Iris pigment epithelial cell (primary cell): ENCODE data around the gene LVRN.
"Not testable (repeated sequence)": the region's sequence is repeated elsewhere in the genome, so short reads cannot be mapped to it uniquely, and the experiment has no call there.

Experiments
- DNase-seq: peaks from one replicate; pipeline ENCODE4 v3.0.0-alpha.2; 2011; ENCODE audit warnings: low read depth

LVRN gene

GRCh38 chr5:115962239-115962564 is at the start of gene LVRN:
TSS of gene LVRN (plus strand) at chr5:115962475. CDS start at chr5:115962618, 143 bp downstream.
- DNase-seq: no peak

GRCh38 chr5:115913623-115914400 is 48.5 kb upstream of the LVRN start:
- not testable (repeated sequence) for DNase-seq

GRCh38 chr5:115920171-115920725 is 42.0 kb upstream of the LVRN start:
- no peak for DNase-seq

DNA sequence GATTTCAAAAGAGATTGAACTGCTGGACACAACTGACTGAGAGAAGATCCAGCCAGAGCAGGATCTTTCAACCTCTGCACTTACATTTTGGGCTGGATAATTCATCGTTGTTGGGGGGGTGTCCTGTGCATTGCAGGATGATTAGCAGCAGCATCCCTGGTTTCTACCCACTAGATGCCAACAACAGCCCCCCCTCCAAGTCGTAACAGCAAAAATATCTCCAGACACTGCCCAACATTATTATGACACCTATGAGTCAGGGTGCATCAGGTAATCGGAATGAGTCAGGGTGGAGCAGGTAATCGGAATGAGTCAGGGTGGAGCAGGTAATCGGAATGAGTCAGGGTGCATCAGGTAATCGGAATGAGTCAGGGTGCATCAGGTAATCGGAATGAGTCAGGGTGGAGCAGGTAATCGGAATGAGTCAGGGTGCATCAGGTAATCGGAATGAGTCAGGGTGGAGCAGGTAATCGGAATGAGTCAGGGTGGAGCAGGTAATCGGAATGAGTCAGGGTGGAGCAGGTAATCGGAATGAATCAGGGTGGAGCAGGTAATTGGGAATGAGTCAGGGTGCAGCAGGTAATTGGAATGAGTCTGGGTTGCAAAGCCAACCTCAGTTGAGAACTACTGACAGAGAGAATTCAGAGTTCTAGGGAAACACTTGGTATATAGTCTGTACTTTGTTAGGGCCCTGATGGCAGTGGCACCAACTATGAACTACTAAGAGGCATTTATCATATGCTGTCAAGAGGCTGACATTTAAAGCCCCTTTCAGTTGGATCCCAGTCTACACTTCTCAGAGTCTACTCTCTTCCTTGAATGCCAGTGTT is 33.5 kb upstream of the LVRN start:
- not testable (repeated sequence) for DNase-seq

- DNase-seq: not testable (repeated sequence)
Observed at GRCh38 chr5:115930171-115930570, 32.1 kb upstream of the LVRN start.

DNA sequence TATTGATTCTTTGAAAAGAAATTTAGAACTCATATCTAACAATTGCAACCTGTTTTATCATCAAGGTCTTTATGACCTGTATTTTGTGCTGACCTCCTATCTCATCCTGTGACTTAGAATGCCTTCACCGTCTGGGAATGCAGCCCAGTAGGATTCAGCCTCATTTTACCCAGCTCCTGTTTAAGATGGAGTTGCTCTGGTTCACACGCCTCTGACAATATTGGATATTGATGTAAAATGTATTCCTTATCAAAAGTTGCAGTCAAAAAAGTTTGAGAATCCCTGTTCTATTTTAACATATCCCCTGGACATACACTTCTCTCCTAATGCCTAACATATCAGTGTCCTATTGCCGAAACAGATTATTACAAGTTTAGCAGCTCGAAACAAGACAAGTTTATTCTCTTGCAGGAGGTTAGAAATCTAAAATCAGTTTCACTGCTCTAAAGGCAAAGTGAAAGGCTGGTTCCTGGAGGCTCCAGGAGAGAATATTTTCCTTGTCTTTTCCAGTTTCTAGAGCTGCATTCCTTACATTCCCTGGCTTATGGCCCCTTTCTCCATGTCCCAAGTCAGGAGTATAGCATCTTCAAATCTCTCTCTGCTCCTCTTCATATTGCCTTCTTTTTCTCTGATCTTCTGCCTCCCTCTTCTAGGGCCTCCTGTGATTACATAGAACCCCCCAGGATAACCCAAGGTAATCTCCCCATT is 31.5 kb upstream of the LVRN start:
- no peak for DNase-seq

GRCh38 chr5:115932991-115933390 is 29.3 kb upstream of the LVRN start:
- DNase-seq: peak; percentile 65

GRCh38 chr5:115934388-115934974 is 27.8 kb upstream of the LVRN start:
- DNase-seq: no peak

GRCh38 chr5:115936031-115936430 is 26.2 kb upstream of the LVRN start:
- DNase-seq: no peak

DNA sequence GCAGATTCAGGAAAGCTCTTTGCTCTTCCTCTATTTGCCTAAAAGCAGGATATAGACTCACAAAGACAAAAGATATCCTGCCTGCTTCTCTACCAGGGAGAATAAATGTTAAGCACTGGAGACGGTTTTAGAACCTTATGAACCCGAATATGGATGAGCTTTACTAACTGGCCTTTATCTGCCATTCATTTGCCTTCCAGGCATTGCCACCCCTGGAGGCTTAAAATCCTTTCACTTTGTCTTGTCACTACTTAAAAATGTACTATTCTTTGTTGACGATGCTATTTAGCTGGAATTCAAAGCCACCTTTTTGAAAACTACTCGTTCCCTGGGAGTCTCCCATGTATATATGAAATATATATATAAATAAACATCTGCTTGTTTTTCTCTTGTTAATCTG is 23.2 kb upstream of the LVRN start:
- DNase-seq: no peak

GRCh38 chr5:115940080-115940810 is 22.0 kb upstream of the LVRN start:
- DNase-seq: no peak

DNA sequence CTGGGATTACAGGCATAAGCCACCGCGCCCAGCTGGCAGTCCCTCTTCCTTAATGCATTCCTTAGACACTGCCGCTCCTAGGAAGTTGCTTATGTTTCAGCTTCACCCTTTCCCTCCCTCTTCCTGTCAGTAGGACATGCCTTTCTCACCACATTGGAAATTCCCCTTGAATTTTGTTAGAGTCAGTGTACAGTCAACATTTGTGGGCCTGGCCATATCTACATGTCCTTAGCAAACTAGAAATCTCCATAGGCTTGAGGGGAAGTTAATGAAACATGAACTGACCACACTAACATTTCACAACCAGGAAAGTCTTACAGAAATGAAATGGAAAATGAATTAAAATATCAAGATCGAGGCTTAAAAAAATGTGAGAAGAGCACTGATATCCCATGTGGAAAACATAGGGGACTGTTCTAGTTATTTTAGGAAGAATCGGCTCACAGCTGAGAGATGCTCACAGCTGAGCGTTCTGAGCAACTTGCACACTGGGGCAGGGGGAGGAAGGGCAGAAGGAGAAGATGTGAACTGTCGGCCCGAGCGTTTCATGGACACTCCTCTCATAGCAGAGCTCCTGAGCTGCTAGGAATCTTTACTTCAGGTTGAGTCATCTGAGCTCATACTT is 21.1 kb upstream of the LVRN start:
- peak; percentile 99 for DNase-seq

- DNase-seq: no peak
Observed at GRCh38 chr5:115944501-115944900, 17.8 kb upstream of the LVRN start.

GRCh38 chr5:115946655-115947054 is 15.6 kb upstream of the LVRN start:
- peak; percentile 78 for DNase-seq

DNA sequence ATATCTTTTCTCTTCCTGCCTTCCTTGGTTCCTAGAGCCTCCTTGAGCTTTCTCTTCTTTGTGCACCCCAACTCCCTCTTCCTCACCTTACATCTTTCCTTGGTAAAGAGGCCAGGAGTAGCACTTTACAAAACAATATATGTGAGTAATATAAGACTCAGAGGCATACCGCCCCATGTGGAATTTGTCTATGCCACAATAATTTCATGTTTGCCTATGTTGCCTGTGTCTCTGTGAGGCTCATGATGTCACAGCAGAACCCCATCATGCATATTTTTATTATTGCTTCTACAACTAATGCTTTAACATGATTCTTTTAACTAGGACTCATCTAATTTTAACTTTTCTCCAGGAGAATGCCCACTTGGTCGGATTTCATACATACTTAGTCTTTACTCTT is 15.0 kb upstream of the LVRN start:
- peak; percentile 65 for DNase-seq

DNA sequence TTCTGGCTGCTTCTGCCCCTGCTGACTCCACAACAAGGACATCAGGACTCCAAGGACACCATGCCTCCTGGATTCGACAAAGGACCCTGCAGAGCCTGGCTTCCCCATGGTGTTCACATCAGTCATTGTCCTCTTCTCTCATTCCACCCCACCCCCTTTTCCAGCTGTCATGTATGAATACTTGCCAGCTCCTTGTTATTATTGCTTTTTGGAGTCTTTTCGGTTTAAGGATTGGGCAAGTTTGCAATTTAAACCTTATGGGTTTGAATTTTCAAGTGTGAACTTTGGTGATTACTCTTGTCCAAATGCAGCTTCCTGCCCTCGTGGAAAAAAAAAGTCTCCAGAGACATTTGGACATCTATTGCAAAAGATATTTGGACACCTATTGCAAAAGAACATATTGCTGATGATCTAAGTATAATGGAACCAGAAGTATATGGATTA is 14.2 kb upstream of the LVRN start:
- peak; percentile 70 for DNase-seq

- DNase-seq: peak; percentile 85
Observed at GRCh38 chr5:115949096-115949495, 13.2 kb upstream of the LVRN start.

DNA sequence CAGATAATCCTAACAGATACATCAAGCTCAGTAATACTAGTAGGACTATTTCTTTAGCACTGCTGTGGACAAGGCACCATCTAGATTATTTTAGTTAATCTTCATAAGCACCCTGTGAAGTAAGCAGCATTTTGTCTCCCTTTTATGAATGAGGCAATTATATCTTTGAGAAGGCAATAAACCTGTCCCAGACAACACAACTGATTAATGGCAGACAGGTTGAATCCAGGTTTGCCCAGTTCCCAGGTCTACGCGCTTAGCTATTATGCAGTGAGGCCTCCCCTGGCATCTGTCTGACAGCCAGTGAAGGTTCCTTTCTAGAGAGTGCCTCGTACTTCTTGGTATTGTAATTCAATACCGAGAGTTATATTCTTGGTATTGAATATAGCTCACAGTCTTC is 9.7 kb upstream of the LVRN start:
- no peak for DNase-seq

GRCh38 chr5:115954144-115954543 is 8.1 kb upstream of the LVRN start:
- no peak for DNase-seq

GRCh38 chr5:115956957-115957356 is 5.3 kb upstream of the LVRN start:
- no peak for DNase-seq
